ENCODE results near the gene PGF. TPM values are rescaled to one million over a fixed set of nuclear protein-coding genes. Genes with fewer than 3 reads are reported as not detected.

The PGF gene
- total RNA-seq, 2 experiments from 2014 or later = 0.23 to 0.38 TPM

DNA sequence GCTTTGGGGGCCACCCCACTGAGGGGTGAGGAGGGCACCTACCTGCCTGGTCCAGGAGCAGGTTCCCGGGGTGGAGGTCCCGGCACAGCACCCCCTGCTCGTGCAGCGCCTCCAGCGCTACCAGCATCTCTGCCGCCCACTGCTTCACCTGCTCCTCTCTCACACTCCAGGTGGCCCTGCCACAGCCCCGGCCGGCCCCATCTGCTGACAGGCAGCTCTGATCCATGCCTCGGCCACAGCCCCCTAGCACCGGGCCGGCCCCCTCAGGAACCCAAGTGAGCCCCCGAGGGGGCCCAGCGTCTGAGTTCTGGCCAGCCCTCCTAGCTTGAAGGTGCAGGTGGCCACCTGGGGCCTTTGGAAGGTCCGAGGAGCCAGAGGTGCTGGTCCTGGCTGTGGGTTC lies 45.9 kb downstream of the PGF start:
- no peaks in the 10 kb centered on the region for H3K9me3 Mint-ChIP-seq
- H3K36me3 Mint-ChIP-seq (ENCODE audit: low read depth) = peaks cover 6% of the 10 kb centered on the region
- ChIA-PET CTCF (interaction anchor here (1.9 to 4.9 kb wide), 2 partner anchors 49 to 179 kb away, joined by 6 to 18 read pairs; no protein-coding TSS in a partner anchor), POLR2A (interaction anchor here (1.1 kb wide), 1 partner anchor 57 kb away, joined by 3 read pairs; no protein-coding TSS in a partner anchor)
- no peak for DNase-seq
- no peak overlapping the region for H3K27ac Mint-ChIP-seq
- peaks cover 3% of the 10 kb centered on the region for H3K4me1 Mint-ChIP-seq
- no peaks in the 10 kb centered on the region for H3K27me3 Mint-ChIP-seq
- H3K4me3 Mint-ChIP-seq = no peak overlapping the region

DNA sequence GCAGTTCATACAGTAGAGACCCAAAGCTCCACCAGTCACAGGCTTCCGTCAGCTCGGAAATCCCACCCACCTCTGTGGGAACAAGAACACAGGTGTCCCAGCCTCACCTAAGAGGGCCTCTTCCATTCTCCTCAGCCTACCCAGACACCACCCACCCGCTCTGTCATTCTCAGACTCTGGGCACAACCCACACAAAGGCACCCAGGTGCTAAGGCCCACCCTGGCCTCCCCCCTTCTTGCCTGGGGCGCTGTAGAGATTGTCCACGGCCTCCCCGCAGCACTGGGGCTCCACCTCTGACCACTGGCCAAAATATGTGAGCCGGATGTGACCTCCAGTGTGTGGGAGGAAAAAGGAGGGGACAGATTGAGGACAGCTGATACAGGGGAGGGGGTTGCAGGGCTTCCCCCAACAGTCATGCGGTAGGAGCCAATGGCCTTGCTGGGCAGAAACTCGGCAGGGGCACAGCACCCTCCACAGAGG lies 46.5 kb downstream of the PGF start:
- no peaks in the 10 kb centered on the region for H3K27me3 Mint-ChIP-seq
- ChIA-PET POLR2A (interaction anchor here (1.1 to 4.4 kb wide), 2 partner anchors 27 to 57 kb away, joined by 3 to 34 read pairs; partner anchors contain the start of gene DLST), CTCF (interaction anchor here (4.9 to 7.2 kb wide), 4 partner anchors 16 to 180 kb away, joined by 18 to 285 read pairs (median 65); partner anchors contain the start of gene PROX2)
- DNase-seq = no peak
- H3K9me3 Mint-ChIP-seq = no peaks in the 10 kb centered on the region
- H3K4me3 Mint-ChIP-seq = no peak overlapping the region
- no peak overlapping the region for H3K27ac Mint-ChIP-seq
- H3K4me1 Mint-ChIP-seq = peaks cover 3% of the 10 kb centered on the region
- H3K36me3 Mint-ChIP-seq (ENCODE audit: low read depth) = peaks cover 6% of the 10 kb centered on the region

DNA sequence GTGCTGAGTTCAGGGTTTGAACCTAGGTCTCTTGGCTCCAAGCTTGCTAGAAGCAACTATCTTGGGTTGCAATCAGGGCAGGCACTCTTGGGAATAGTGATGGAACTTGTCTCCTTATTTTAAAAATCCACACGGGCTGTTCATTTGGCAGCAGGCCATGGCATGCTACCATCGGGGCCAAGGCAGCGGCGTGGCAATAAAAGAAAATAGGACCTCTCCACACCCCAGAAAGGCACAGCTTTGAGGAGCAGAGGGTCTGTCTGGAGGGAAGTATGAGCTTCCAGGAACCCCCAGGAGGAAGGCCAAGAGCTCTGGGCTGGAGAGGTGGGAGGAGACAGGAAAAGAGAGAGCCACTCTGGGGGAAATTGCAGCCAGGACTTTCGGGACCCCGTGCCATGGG lies 47.7 kb downstream of the PGF start:
- Mint-ChIP-seq H3K36me3 (ENCODE audit: low read depth) (peaks cover 11% of the 10 kb centered on the region), H3K4me3 (no peak overlapping the region), H3K27me3 (no peaks in the 10 kb centered on the region), H3K27ac (no peak overlapping the region), H3K9me3 (no peaks in the 10 kb centered on the region), H3K4me1 (peaks cover 3% of the 10 kb centered on the region)
- ChIA-PET CTCF (interaction anchor here (1.7 to 7.2 kb wide), 8 partner anchors 9 to 181 kb away, joined by 4 to 285 read pairs (median 23); partner anchors contain the start of genes DLST, EIF2B2 and PROX2), POLR2A (interaction anchor here (4.2 to 4.4 kb wide), 2 partner anchors 26 to 47 kb away, joined by 34 to 45 read pairs; partner anchors contain the start of gene DLST)
- DNase-seq = no peak

DNA sequence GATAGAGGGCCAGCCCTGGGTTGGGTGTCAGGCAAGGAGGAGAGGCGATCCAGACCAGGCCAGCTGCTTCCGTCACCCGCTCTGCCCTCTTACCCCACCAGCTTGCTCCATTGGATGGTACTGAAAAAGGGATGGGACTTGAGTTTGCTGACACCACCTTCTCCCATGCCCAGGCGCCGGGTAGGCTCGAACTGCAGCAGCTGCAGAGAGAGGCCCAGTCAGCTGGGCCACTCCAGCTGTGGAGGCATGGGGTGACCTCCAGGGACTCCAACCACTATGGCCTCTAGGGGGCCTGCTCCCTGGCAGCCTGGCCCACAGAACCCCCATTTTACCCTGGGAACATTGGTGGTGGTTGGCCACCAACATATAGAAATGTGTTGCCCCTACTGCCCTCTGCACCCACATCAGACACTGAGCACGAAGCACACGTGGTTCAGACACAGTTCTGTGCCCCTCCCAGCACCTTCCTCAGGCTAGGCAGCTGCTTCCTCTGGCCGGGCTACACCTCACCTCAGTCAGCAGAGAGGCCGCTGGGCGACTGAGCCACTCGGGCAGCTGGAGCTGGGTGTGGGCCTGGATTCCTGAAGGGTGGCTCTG lies 48.4 kb downstream of the PGF start:
- ChIA-PET POLR2A (interaction anchor here (1.7 to 4.4 kb wide), 3 partner anchors 17 to 46 kb away, joined by 4 to 45 read pairs (median 34); partner anchors contain the start of gene DLST), CTCF (interaction anchor here (1.3 to 7.2 kb wide), 14 partner anchors 10 to 298 kb away, joined by 3 to 285 read pairs (median 14); partner anchors contain the start of genes DLST, EIF2B2, PROX2 and RPS6KL1)
- DNase-seq = no peak
- Mint-ChIP-seq H3K36me3 (ENCODE audit: low read depth) (peaks cover 18% of the 10 kb centered on the region), H3K4me3 (no peak overlapping the region), H3K27me3 (no peaks in the 10 kb centered on the region), H3K9me3 (no peaks in the 10 kb centered on the region), H3K4me1 (peaks cover 3% of the 10 kb centered on the region), H3K27ac (no peak overlapping the region)

DNA sequence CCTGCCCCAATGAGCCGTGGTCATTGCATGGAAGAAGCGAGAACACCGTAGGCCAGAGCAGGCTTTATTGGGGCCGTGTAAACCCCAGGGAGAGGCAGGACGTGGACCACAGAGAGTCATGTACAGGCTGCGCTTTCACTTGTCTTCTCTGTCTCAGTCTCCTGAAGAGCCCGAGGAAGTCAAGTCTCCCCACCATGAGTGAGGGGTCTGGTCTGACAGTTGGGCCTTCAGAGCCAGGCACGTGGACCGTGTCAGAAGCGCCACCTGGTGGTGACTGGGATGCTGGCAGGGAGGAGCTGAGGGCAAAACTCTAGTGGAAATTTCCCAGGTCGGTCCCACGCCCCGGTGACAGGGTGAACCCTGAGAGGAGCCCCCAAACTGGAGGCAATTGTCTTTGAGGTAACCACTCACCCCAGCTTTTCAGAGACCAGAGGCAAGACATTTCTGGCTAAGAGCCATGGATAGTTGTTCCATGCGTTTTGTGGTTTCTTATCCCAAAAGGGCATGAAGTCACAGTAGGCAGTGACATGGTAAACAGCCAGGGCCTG lies 49.7 kb downstream of the PGF start:
- ChIA-PET POLR2A (interaction anchor here (0.6 to 4.4 kb wide), 12 partner anchors 12 to 536 kb away, joined by 3 to 45 read pairs (median 3); partner anchors contain the start of gene DLST), CTCF (interaction anchor here (0.6 to 7.2 kb wide), 33 partner anchors 13 to 1266 kb away, joined by 3 to 285 read pairs (median 5); partner anchors contain the start of genes ACYP1, DLST, PROX2 and RPS6KL1)
- Mint-ChIP-seq H3K36me3 (ENCODE audit: low read depth) (peaks cover 32% of the 10 kb centered on the region), H3K4me1 (peaks cover 3% of the 10 kb centered on the region), H3K27ac (no peak overlapping the region), H3K9me3 (no peaks in the 10 kb centered on the region), H3K4me3 (no peak overlapping the region), H3K27me3 (no peaks in the 10 kb centered on the region)
- peak; percentile 76 for DNase-seq

DNA sequence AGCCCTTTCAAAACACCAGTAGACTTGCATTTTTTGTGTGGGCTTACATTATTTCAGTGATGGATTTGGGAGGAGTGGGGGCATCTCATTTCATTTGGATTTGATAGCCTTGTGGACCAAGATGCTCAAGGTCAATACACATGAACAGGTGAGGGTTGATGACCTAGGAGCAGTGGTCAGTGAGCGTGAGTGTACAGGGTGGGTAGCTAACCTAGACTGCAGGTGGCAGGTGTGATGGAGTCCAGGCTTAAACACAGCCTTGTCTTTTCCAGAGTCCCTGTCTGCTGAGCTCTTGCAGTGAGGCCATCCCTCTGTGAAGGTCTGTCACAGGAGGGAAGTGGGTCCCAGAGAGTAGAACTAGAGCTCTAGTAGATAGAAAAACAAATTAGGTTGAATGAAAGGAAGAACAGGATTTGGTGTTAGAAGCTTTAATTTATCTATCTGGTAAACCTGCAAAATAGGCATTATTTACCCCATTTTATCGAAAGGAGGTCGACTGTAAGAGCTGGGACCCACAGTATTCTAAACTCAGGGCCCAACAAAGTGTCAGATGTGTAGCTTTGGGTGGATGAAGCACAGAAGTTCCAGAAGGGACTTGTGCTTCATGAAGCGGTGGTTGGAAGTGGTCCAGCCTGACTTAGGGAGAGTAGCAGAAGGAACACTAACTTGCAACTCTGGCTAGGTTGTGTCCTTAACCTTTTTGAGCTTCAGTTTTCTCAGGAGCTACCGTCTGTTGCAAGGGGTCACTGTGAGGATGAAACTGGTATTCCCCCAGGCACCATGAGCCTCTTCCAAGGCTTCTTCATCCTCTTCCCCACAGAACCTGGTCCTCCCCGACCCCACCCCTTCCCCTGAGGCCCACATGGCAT lies 50.5 kb downstream of the PGF start:
- Mint-ChIP-seq H3K4me3 (no peak overlapping the region), H3K27me3 (no peaks in the 10 kb centered on the region), H3K4me1 (peaks cover 3% of the 10 kb centered on the region), H3K36me3 (ENCODE audit: low read depth) (peaks cover 40% of the 10 kb centered on the region), H3K9me3 (no peaks in the 10 kb centered on the region), H3K27ac (peak overlapping the region; percentile 21)
- POLR2A ChIA-PET = interaction anchor here (0.8 to 4.4 kb wide), 9 partner anchors 13 to 296 kb away, joined by 3 to 45 read pairs (median 3); partner anchors contain the start of gene DLST
- DNase-seq = no peak
- CTCF ChIA-PET = interaction anchor here (0.7 to 7.2 kb wide), 23 partner anchors 12 to 385 kb away, joined by 3 to 285 read pairs (median 9); partner anchors contain the start of genes DLST, PROX2 and RPS6KL1

DNA sequence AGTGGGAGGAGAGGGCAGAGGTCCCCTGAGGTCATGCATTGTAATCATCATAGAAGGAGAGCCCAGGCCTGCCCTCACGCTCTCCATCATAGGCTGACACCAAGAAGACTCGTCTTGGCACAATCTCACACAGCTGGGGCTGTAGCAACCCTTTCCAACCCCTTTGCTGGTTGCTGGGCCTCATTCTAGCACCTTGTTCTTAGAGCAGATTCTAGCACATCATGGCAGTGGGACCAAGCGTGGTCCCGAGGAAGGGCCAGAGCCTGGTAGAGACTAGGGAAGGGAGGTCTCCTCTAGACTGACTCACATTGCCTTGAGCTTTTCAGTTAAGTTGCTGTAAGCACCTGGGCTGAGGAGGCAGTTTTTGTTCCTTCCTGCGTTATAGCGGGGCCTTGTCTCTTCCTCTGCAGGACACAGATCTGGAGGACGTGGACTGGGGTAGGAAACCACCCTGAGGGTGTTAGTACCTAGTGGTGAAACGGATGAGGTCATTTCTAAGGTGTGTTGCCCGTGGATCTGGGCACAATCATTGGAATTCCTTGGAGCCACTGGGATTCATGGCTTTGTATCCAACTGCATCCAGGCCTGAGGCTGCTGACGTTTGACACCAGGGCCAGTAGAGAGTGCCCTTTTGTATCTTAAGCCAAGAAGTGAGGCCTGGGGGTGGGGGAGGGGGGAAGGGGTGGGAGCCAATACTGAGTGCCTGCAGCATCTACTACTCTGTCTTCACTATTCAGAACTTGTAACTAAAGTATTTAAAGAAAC lies 52.3 kb downstream of the PGF start:
- H3K27ac Mint-ChIP-seq = no peak overlapping the region

DNA sequence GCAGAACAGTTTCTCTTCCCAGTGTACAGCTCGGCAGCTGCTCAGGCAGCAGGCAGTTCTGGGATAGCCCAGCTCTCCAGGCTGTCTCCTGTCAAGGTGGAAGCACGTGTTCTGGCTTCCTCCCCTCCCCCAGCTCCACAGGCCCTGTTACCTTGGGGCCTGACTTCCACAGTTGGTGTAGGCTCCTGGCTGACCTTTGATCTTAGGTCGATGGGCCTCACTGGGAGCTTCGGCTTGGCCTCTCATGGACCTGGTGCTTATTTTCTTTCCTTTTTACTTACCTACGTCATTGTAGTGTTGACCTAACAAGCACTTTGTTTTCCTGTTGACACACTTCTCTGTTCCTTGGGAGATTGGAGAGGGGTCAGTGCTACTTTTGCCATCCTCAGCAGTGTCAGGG lies 56.7 kb downstream of the PGF start:
- H3K9me3 Mint-ChIP-seq = no peaks in the 10 kb centered on the region
- H3K4me1 Mint-ChIP-seq = no peaks in the 10 kb centered on the region
- H3K36me3 Mint-ChIP-seq (ENCODE audit: low read depth) = peaks cover 92% of the 10 kb centered on the region
- no peaks in the 10 kb centered on the region for H3K27me3 Mint-ChIP-seq
- H3K4me3 Mint-ChIP-seq = no peak overlapping the region
- ChIA-PET CTCF (interaction anchor here (7.3 kb wide), 1 partner anchor 36 kb away, joined by 64 read pairs; no protein-coding TSS in a partner anchor), POLR2A (interaction anchor here (2.2 kb wide), 1 partner anchor 16 kb away, joined by 6 read pairs; no protein-coding TSS in a partner anchor)
- H3K27ac Mint-ChIP-seq = no peak overlapping the region
- no peak for DNase-seq

More for the DNA sequence above, 52.3 kb downstream of the PGF start:
- peaks cover 57% of the 10 kb centered on the region for H3K36me3 Mint-ChIP-seq (ENCODE audit: low read depth)
- no peak overlapping the region for H3K4me3 Mint-ChIP-seq
- H3K27me3 Mint-ChIP-seq = no peaks in the 10 kb centered on the region
- DNase-seq = no peak
- ChIA-PET CTCF (interaction anchor here (5.8 to 7.2 kb wide), 2 partner anchors 10 to 42 kb away, joined by 86 to 285 read pairs; no protein-coding TSS in a partner anchor), POLR2A (no interaction called here)
- no peaks in the 10 kb centered on the region for H3K9me3 Mint-ChIP-seq
- H3K4me1 Mint-ChIP-seq = peaks cover 3% of the 10 kb centered on the region

DNA sequence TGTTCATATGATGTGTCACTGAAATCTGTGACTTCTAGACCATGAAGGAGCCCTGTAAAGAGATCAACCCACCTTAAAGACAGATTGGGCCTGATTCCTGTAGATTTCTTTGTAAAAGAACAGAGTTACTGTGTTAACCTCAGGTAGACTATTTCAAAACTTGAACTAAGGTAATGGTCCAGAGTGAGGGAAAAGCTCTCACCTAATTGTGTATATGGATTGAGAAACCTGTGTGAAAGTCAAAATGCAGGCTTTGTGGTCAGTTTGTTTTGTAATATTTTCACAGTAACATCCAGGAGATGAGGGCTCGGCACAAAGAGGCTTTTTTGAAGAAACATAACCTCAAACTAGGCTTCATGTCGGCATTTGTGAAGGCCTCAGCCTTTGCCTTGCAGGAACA lies 57.3 kb downstream of the PGF start:
- H3K4me1 Mint-ChIP-seq = no peaks in the 10 kb centered on the region
- H3K4me3 Mint-ChIP-seq = no peak overlapping the region
- DNase-seq = no peak
- H3K27ac Mint-ChIP-seq = no peak overlapping the region
- ChIA-PET CTCF (interaction anchor here (0.6 to 10.4 kb wide), 5 partner anchors 8 to 218 kb away, joined by 3 to 86 read pairs (median 6); no protein-coding TSS in a partner anchor), POLR2A (interaction anchor here (0.6 to 2.2 kb wide), 2 partner anchors 15 to 86 kb away, joined by 4 to 6 read pairs; no protein-coding TSS in a partner anchor)
- H3K9me3 Mint-ChIP-seq = no peaks in the 10 kb centered on the region
- peaks cover 96% of the 10 kb centered on the region for H3K36me3 Mint-ChIP-seq (ENCODE audit: low read depth)
- H3K27me3 Mint-ChIP-seq = no peaks in the 10 kb centered on the region

DNA sequence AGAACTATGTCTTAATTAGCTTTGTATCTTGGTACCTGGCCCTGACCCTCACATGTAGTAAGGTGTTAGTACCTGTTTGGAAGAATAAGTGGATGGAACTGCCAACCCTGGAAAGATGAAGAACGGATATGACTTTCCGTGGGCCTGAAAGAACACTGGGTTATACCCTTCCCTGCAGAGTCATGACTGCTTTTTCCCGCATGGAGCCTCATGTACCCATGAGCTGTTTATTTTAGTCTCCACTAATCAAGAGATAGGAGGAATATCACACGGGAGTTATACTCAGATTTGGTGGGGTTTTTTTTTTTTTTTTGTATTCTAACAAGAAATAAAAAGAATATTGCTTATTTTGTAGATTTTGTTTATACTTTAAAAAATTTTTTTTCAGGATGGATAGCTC lies 57.8 kb downstream of the PGF start:
- Mint-ChIP-seq H3K27me3 (no peaks in the 10 kb centered on the region), H3K4me3 (no peak overlapping the region), H3K36me3 (ENCODE audit: low read depth) (peaks cover 96% of the 10 kb centered on the region), H3K4me1 (no peaks in the 10 kb centered on the region), H3K9me3 (no peaks in the 10 kb centered on the region), H3K27ac (no peak overlapping the region)
- DNase-seq = no peak
- ChIA-PET CTCF (interaction anchor here (0.6 to 10.4 kb wide), 6 partner anchors 9 to 218 kb away, joined by 3 to 86 read pairs (median 6); no protein-coding TSS in a partner anchor), POLR2A (interaction anchor here (0.6 kb wide), 1 partner anchor 87 kb away, joined by 4 read pairs; no protein-coding TSS in a partner anchor)

DNA sequence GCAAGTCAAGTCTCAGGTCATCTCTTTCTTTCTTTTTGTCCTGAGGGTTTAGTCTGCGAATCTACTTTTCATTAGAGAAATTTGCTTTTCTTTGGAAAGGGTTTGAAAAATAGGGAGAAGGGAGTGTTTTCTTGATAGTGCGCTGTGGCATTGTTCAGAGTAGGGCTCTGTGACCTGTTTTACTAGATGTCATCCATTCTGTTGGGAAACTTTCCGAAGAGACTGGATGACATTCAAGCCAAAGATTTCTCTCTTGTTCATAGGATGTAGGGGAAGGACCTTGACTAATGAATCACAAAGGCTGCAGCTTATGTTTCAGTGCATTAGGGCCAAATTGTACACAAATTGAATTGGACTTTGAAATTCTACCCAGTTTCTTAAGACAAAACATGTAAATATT lies 59.0 kb downstream of the PGF start:
- H3K9me3 Mint-ChIP-seq = no peaks in the 10 kb centered on the region
- POLR2A ChIA-PET = interaction anchor here (1.4 kb wide), 1 partner anchor 14 kb away, joined by 4 read pairs; the partner anchor contains the start of gene DLST
- H3K4me1 Mint-ChIP-seq = no peaks in the 10 kb centered on the region
- DNase-seq = no peak
- no peak overlapping the region for H3K27ac Mint-ChIP-seq
- peaks cover 96% of the 10 kb centered on the region for H3K36me3 Mint-ChIP-seq (ENCODE audit: low read depth)
- CTCF ChIA-PET = interaction anchor here (1.1 to 10.4 kb wide), 4 partner anchors 10 to 192 kb away, joined by 3 to 86 read pairs (median 35); no protein-coding TSS in a partner anchor
- no peaks in the 10 kb centered on the region for H3K27me3 Mint-ChIP-seq
- no peak overlapping the region for H3K4me3 Mint-ChIP-seq

Data from activated CD4-positive, alpha-beta memory T cell treated with anti-CD3 and anti-CD28 coated beads, Interleukin-2, amount 10 ng/mL, durations not matched to agents 7 days and 5 days (primary cell).